Measurements from ENCODE around the gene THOC2. TPM values are rescaled to one million over a fixed set of nuclear protein-coding genes. Genes with fewer than 3 reads are reported as not detected.
"Not testable (repeated sequence)": the region's sequence is repeated elsewhere in the genome, so short reads cannot be mapped to it uniquely, and the experiment has no call there.

The THOC2 gene
- total and polyA plus RNA-seq, 9 of the 15 experiments (the other 6 are each of a cell fraction or from before 2014, with no cell fraction given), result 131 to 234 (median 192) TPM

DNA sequence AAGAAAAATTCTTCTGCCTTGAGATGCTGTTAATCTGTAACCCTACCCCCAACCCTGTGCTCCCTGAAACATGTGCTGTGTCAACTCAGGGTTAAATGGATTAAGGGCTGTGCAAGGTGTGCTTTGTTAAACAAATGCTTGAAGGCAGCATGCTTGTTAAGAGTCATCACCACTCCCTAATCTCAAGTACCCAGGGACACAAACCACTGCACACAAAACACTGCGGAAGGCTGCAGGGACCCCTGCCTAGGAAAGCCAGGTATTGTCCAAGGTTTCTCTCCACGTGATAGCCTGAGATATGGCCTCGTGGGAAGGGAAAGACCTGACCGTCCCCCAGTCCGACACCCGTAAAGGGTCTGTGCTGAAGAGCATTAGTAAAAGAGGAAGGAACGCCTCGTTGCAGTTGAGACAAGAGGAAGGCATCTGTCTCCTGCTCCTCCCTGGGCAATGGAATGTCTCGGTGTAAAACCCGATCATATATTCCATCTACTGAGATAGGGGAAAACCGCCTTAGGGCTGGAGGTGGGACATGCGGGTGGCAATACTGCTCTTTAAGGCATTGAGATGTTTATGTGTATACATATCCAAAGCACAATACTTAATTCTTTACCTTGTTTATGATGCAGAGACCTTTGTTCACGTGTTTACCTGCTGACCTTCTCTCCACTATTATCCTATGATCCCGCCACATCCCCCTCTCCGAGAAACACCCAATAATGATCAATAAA lies 53.0 kb downstream of the THOC2 start:
- FAIRE-seq; BruUV-seq (replicated peaks); CTCF ChIA-PET (ENCODE audit: low intra/inter-chr PET ratio); POLR2A ChIA-PET; H3K4me1 ChIP-seq (replicated peaks in 1 of 2; ENCODE audit: control insufficient read depth in 2 of 2, insufficient read depth in 2 of 2, low read length in 2 of 2); H3K4me3 ChIP-seq; H3K9me3 ChIP-seq (replicated peaks; ENCODE audit: control insufficient read depth, insufficient read depth, low read depth, low read length); H3K27me3 ChIP-seq (ENCODE audit: control insufficient read depth in 2 of 2, insufficient read depth in 2 of 2, low read length in 2 of 2); H3K4me2 ChIP-seq (ENCODE audit: insufficient read depth, low read length); DNase-seq (ENCODE audit: extremely low read depth in 1 of 4, low spot score in 3 of 4); ATAC-seq; H3K9ac ChIP-seq (ENCODE audit: insufficient read depth in 1 of 2, low read depth in 2 of 2, low read length in 2 of 2); H3K9me1 ChIP-seq (ENCODE audit: control insufficient read depth, insufficient read depth, low read length); intact Hi-C loops (cut with micrococcal nuclease); in situ Hi-C loops (cut with MboI); H3K79me2 ChIP-seq (ENCODE audit: control insufficient read depth, insufficient read depth, low read length); H2AFZ ChIP-seq (ENCODE audit: low read depth, low read length); H4K20me1 ChIP-seq (replicated peaks; ENCODE audit: control insufficient read depth, insufficient read depth, low read length); H3K27ac ChIP-seq (ENCODE audit: extremely low read depth, low read depth, low read length): not testable (repeated sequence)
- WGBS (ENCODE audit: insufficient coverage, low coverage, missing lambda C conversion rate), result 98% methylated on average over 10 of the region's 15 CpGs
- H3K36me3 ChIP-seq (ENCODE audit: control insufficient read depth, insufficient read depth, low read length), result peaks cover 83% of the 10 kb centered on the region

DNA sequence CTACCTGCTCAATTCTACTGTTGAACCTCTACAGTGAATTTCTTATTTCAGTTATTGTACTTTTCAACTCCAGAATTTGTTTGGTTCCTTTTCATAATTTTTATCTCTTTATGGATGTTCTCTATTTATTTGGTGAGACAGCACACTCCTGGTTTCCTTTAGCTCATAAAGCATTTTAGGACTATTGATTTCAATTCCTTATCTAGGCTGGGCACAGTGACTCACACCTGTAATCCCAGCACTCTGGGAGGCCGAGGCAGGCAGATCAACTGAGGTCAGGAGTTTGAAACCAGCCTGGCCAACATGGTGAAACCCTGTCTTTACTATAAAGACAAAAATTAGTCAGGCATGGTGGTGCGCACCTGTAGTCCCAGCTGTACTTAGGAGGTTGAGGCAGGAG lies 57.7 kb downstream of the THOC2 start:
- Histone ChIP-seq H3K9me1 (ENCODE audit: control insufficient read depth, insufficient read depth, low read length) (no peaks in the 10 kb centered on the region), H3K4me3 (no peak overlapping the region), H3K27me3 (ENCODE audit: control insufficient read depth in 2 of 2, insufficient read depth in 2 of 2, low read length in 2 of 2) (no peaks in the 10 kb centered on the region), H2AFZ (ENCODE audit: low read depth, low read length) (no peak overlapping the region), H3K36me3 (ENCODE audit: control insufficient read depth, insufficient read depth, low read length) (peaks cover 85% of the 10 kb centered on the region), H3K4me1 (replicated peaks in 1 of 2; ENCODE audit: control insufficient read depth in 2 of 2, insufficient read depth in 2 of 2, low read length in 2 of 2) (no peaks in the 10 kb centered on the region), H3K9me3 (replicated peaks; ENCODE audit: control insufficient read depth, insufficient read depth, low read depth, low read length) (no peaks in the 10 kb centered on the region), H3K4me2 (ENCODE audit: insufficient read depth, low read length) (no peak overlapping the region), H3K9ac (ENCODE audit: insufficient read depth in 1 of 2, low read depth in 2 of 2, low read length in 2 of 2) (no peak overlapping the region), H4K20me1 (replicated peaks; ENCODE audit: control insufficient read depth, insufficient read depth, low read length) (no peaks in the 10 kb centered on the region), H3K27ac (ENCODE audit: extremely low read depth, low read depth, low read length) (no peak overlapping the region), H3K79me2 (ENCODE audit: control insufficient read depth, insufficient read depth, low read length) (no peaks in the 10 kb centered on the region)
- 77% methylated on average over 2 of the region's 2 CpGs for WGBS (ENCODE audit: insufficient coverage, low coverage, missing lambda C conversion rate)
- FAIRE-seq (no peak), DNase-seq (ENCODE audit: extremely low read depth in 1 of 4, low spot score in 3 of 4) (no peak), ATAC-seq (no peak)
- POLR2A ChIA-PET, result interaction anchor here (1.0 to 1.6 kb wide), 3 partner anchors 8 to 15 kb away, joined by 3 to 6 read pairs (median 4); no protein-coding TSS in a partner anchor
- in situ Hi-C loops (cut with MboI), result no loop called here
- intact Hi-C loops (cut with micrococcal nuclease), result no loop called here
- CTCF ChIA-PET (ENCODE audit: low intra/inter-chr PET ratio), result no interaction called here
- no TSS peak for BruUV-seq (replicated peaks)
- TF ChIP-seq, protein P1, sequence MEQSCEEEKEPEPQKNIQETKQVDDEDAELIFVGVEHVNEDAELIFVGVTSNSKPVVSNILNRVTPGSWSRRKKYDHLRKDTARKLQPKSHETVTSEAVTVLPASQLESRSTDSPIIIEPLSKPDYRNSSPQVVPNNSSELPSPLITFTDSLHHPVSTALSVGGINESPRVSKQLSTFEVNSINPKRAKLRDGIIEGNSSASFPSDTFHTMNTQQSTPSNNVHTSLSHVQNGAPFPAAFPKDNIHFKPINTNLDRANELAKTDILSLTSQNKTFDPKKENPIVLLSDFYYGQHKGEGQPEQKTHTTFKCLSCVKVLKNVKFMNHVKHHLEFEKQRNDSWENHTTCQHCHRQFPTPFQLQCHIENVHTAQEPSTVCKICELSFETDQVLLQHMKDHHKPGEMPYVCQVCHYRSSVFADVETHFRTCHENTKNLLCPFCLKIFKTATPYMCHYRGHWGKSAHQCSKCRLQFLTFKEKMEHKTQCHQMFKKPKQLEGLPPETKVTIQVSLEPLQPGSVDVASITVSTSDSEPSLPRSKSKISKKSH (CRISPR knock-in tag; IDR thresholded peaks at IDR 0.05), result no peak
- TF ChIP-seq STAT5A (IDR thresholded peaks at IDR 0.05; ENCODE audit: borderline replicate concordance, low read length) (no peak), ZNF785 (CRISPR knock-in tag; IDR thresholded peaks at IDR 0.05) (no peak), SMAD1 (IDR thresholded peaks at IDR 0.05; ENCODE audit: low read depth, low read length, partially characterized antibody) (no peak), POLR2AphosphoS5 (IDR thresholded peaks at IDR 0.05; ENCODE audit: control insufficient read depth, insufficient read depth, low read depth, low read length) (no peak)
